ENCODE results near the gene MIS12. TPM values are rescaled to one million over a fixed set of nuclear protein-coding genes. Genes with fewer than 3 reads are reported as not detected.

Gene MIS12
- total and polyA plus RNA-seq, 2 of the 8 experiments (the other 6 are each of a cell fraction or from before 2014, with no cell fraction given), result 9.5 to 25.6 TPM

GRCh38 chr17:5506307-5506706, 19.9 kb downstream of the MIS12 start (continued):
- TF ChIP-seq TCF12 (IDR thresholded peaks at IDR 0.05; ENCODE audit: low read depth, low read length) (no peak), CBX5 (IDR thresholded peaks at IDR 0.05; ENCODE audit: low read depth, low read length) (no peak), MAFK (IDR thresholded peaks at IDR 0.05; ENCODE audit: low read depth, low read length) (no peak), TEAD4 (IDR thresholded peaks at IDR 0.05; ENCODE audit: low read depth, low read length) (no peak), SIX5 (IDR thresholded peaks at IDR 0.05; ENCODE audit: low read depth, low read length) (no peak)
